ENCODE results near the gene TMEM179. TPM values are rescaled to one million over a fixed set of nuclear protein-coding genes. Genes with fewer than 3 reads are reported as not detected.

The TMEM179 gene
- total RNA-seq, 1 donor from 2014 or later: 0.75 TPM

DNA sequence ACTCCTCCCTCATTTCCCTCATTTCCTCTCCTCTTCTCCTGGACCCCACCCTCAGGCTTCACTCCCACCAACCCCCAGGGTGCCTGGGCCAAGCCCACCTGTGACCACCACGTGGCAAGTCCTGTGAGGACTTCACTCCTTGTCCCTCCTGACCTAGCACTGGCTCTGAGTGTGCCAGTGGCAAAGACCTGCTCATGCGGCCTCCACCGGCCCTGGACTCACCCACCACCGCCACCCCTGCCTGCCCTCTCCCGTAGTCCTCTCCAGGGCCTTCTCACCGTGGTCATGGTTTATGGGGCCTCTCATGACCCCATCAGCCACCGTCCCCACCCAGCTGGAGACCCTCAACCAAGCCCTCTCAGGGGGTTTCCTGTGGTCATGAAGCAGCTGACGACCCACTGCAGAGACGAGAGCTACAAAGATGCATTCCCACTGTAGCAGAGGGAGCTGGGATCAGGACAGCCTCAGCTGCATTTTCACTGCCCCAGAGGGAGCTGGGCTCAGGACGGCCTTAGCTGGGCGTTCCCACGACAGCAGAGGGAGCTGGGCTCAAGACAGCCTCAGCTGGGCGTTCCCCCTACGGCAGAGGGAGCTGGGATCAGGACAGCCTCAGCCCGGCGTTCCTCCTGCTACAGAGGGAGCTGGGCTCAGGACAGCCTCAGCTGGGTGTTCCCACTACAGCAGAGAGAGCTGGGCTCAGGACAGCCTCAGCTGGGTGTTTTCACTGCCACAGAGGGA, 28.2 kb downstream of the TMEM179 start:
- H3K9me3 Mint-ChIP-seq (ENCODE audit: low read depth): no peaks in the 10 kb centered on the region
- DNase-seq (ENCODE audit: low spot score): no peak
- no peak overlapping the region for H3K27ac Mint-ChIP-seq (ENCODE audit: unreplicated experiment)
- no peaks in the 10 kb centered on the region for H3K4me1 Mint-ChIP-seq (ENCODE audit: low read depth)
- no peak overlapping the region for H3K4me3 Mint-ChIP-seq (ENCODE audit: unreplicated experiment)
- TF ChIP-seq CTCF (IDR thresholded peaks at IDR 0.05): no peak
- H3K27me3 Mint-ChIP-seq (ENCODE audit: low read depth): peaks cover 8% of the 10 kb centered on the region
- H3K36me3 Mint-ChIP-seq (ENCODE audit: low read depth): no peaks in the 10 kb centered on the region

DNA sequence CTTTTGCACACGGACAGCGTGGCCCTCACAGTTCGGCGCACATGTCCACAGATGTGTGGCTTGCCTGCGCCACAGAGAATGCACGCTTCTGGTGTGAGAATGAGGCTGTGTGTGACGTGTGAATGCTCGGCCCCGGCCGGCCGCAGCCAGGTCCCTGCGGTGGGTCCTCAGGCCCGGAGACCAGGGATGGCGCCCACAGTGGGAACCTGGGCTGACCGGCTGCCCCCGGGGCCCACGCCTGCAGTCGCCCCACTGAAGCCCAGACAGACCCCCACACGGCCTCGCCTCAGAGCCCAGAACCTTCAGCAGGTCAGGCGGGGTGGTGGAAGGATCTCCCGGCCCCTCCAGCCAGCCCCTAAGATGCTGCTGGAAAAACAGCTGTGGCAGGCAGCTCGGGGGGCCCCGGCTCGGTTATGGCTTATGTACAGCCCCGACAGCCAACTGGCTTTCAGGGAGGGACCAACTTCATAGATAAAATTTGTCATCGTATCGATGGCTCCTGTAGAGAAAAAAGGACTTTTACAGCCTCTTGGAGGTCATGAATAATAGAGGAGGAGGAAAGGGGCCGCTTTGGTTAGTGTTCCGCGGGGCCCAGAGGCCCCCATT, 29.5 kb downstream of the TMEM179 start:
- TF ChIP-seq CTCF (IDR thresholded peaks at IDR 0.05): no peak
- Mint-ChIP-seq H3K36me3 (ENCODE audit: low read depth) (no peaks in the 10 kb centered on the region), H3K4me1 (ENCODE audit: low read depth) (no peaks in the 10 kb centered on the region), H3K4me3 (ENCODE audit: unreplicated experiment) (no peak overlapping the region), H3K27me3 (ENCODE audit: low read depth) (peaks cover 12% of the 10 kb centered on the region), H3K9me3 (ENCODE audit: low read depth) (no peaks in the 10 kb centered on the region), H3K27ac (ENCODE audit: unreplicated experiment) (no peak overlapping the region)
- DNase-seq (ENCODE audit: low spot score): no peak

- no peaks in the 10 kb centered on the region for H3K4me1 Mint-ChIP-seq (ENCODE audit: low read depth)
- H3K9me3 Mint-ChIP-seq (ENCODE audit: low read depth): no peaks in the 10 kb centered on the region
- peaks cover 13% of the 10 kb centered on the region for H3K27me3 Mint-ChIP-seq (ENCODE audit: low read depth)
- H3K27ac Mint-ChIP-seq (ENCODE audit: unreplicated experiment): no peak overlapping the region
- no peak for TF ChIP-seq CTCF (IDR thresholded peaks at IDR 0.05)
- no peaks in the 10 kb centered on the region for H3K36me3 Mint-ChIP-seq (ENCODE audit: low read depth)
- DNase-seq (ENCODE audit: low spot score): no peak
- H3K4me3 Mint-ChIP-seq (ENCODE audit: unreplicated experiment): no peak overlapping the region
Measured at GRCh38 chr14:104574536-104574935, 30.0 kb downstream of the TMEM179 start.

DNA sequence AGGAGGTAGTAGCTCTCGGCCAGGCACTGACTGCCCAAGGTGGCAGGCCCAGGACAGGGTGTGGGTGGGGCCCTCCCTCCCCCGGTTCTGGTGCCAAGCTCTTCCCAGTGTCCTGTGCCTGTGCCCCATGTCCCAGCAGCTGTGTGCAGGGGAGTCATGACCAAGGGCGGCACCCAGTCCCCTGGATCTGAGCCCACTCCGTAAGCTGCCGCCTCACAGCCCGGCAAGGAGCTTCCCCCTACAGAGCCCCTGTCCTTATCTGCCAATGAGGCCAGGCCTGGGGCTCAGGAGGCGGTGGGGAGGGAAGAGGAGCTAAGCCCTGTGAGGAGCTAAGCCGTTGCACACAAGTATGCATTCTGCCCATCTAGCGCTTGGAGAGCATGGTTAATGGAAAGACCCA, 30.6 kb downstream of the TMEM179 start:
- no peak for TF ChIP-seq CTCF (IDR thresholded peaks at IDR 0.05)
- Mint-ChIP-seq H3K4me1 (ENCODE audit: low read depth) (no peaks in the 10 kb centered on the region), H3K27ac (ENCODE audit: unreplicated experiment) (no peak overlapping the region), H3K27me3 (ENCODE audit: low read depth) (peaks cover 13% of the 10 kb centered on the region), H3K9me3 (ENCODE audit: low read depth) (no peaks in the 10 kb centered on the region), H3K4me3 (ENCODE audit: unreplicated experiment) (no peak overlapping the region), H3K36me3 (ENCODE audit: low read depth) (no peaks in the 10 kb centered on the region)
- DNase-seq (ENCODE audit: low spot score): no peak

GRCh38 chr14:104572668-104573067, 31.9 kb downstream of the TMEM179 start:
- peaks cover 13% of the 10 kb centered on the region for H3K27me3 Mint-ChIP-seq (ENCODE audit: low read depth)
- no peaks in the 10 kb centered on the region for H3K4me1 Mint-ChIP-seq (ENCODE audit: low read depth)
- no peak overlapping the region for H3K27ac Mint-ChIP-seq (ENCODE audit: unreplicated experiment)
- no peak overlapping the region for H3K4me3 Mint-ChIP-seq (ENCODE audit: unreplicated experiment)
- no peak for TF ChIP-seq CTCF (IDR thresholded peaks at IDR 0.05)
- DNase-seq (ENCODE audit: low spot score): no peak
- H3K9me3 Mint-ChIP-seq (ENCODE audit: low read depth): no peaks in the 10 kb centered on the region
- no peaks in the 10 kb centered on the region for H3K36me3 Mint-ChIP-seq (ENCODE audit: low read depth)
